Nephron progenitor cell (in vitro differentiated cells): Measurements from ENCODE around the gene NRXN2.
"Not testable (repeated sequence)": the region's sequence is repeated elsewhere in the genome, so short reads cannot be mapped to it uniquely, and the experiment has no call there.

ENCODE experiments used
- DNase-seq: peaks from one replicate; pipeline ENCODE4 v3.0.0; 2021
- H3K27ac Mint-ChIP-seq: 2 replicates; pipeline ENCODE4 v1.8.0; 2021; ENCODE audit warnings: mild to moderate bottlenecking, moderate library complexity, mixed read lengths
- H3K27me3 Mint-ChIP-seq: 2 replicates; pipeline ENCODE4 v1.8.0; 2021; ENCODE audit warnings: mild to moderate bottlenecking, low read depth, mixed read lengths; ENCODE audit not compliant: poor library complexity
- H3K36me3 Mint-ChIP-seq: 2 replicates; pipeline ENCODE4 v1.8.0; 2021; ENCODE audit warnings: low read depth, mixed read lengths
- H3K4me1 Mint-ChIP-seq: 2 replicates; pipeline ENCODE4 v1.8.0; 2021; ENCODE audit warnings: mixed read lengths
- H3K4me3 Mint-ChIP-seq: 2 replicates; pipeline ENCODE4 v1.8.0; 2021; ENCODE audit warnings: mild to moderate bottlenecking, moderate library complexity, mixed read lengths
- H3K9me3 Mint-ChIP-seq: 2 replicates; pipeline ENCODE4 v1.8.0; 2021; ENCODE audit warnings: mild to moderate bottlenecking, moderate library complexity, mixed read lengths
- CTCF ChIP-seq: fragments of 200-600 bp; sonication (generic); IDR thresholded peaks from 2 replicates; pipeline ENCODE4 v1.5.0; 2021; ENCODE audit warnings: antibody characterized with exemption

The NRXN2 gene

DNA sequence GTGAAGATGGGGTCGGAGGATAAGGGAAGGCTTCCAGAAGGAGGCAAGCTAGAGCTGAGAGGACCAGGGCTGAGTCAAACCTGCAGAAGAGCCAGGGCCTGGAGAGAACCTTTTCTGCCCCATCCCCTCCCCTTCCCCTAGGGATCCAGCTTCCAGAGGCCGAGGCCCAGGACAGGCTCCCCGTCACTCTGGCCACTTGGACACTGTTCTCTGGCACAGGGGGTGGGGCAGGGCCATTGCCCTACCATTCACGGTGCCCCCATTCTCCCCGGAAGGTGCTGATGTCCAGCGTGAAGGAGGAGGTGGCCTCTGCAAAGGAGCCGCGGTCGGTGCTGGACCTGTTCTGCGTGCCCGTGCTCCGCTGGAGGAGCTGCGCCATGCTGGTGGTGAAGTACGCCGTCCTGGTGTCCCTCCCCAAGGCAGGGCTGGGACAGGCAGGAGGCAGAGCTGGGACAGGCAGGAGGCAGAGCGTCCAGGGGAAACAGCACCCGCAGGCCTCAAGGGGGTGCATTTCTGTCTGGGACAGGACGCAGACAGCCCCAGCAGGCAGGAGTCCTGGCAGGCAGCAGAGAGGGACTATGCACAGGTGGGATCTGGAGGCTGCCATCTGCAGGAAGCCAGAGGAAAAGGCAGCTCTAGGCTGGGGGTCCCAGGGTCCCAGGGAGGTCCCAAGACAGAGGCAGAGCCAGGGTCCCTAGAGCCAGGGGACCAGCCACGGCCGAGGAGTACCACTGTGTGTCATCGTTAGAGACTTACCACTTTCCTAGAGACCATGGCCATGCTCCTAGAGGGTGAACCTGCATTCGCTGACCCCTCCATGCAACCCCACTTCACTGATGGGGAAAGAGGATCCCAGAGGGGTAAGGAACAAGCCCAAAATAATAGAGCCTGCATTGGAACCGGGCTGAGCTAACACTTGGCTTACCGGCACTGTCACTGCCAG is 157.8 kb downstream of the NRXN2 start:
- DNase-seq, result no peak
- no peaks in the 10 kb centered on the region for H3K9me3 Mint-ChIP-seq
- no peaks in the 10 kb centered on the region for H3K36me3 Mint-ChIP-seq
- H3K4me3 Mint-ChIP-seq, result peak overlapping the region; percentile 49
- TF ChIP-seq CTCF, result no peak
- no peak overlapping the region for H3K27ac Mint-ChIP-seq
- peaks cover 10% of the 10 kb centered on the region for H3K27me3 Mint-ChIP-seq
- peaks cover 42% of the 10 kb centered on the region for H3K4me1 Mint-ChIP-seq

GRCh38 chr11:64564419-64564818 is 158.6 kb downstream of the NRXN2 start:
- Mint-ChIP-seq H3K27me3 (peaks cover 10% of the 10 kb centered on the region), H3K4me1 (peaks cover 50% of the 10 kb centered on the region), H3K27ac (no peak overlapping the region), H3K4me3 (no peak overlapping the region), H3K36me3 (no peaks in the 10 kb centered on the region), H3K9me3 (no peaks in the 10 kb centered on the region)
- no peak for TF ChIP-seq CTCF
- DNase-seq, result no peak

GRCh38 chr11:64563966-64564365 is 159.0 kb downstream of the NRXN2 start:
- no peak overlapping the region for H3K27ac Mint-ChIP-seq
- TF ChIP-seq CTCF, result no peak
- H3K4me1 Mint-ChIP-seq, result peaks cover 54% of the 10 kb centered on the region
- DNase-seq, result no peak
- no peaks in the 10 kb centered on the region for H3K9me3 Mint-ChIP-seq
- H3K36me3 Mint-ChIP-seq, result no peaks in the 10 kb centered on the region
- H3K4me3 Mint-ChIP-seq, result no peak overlapping the region
- H3K27me3 Mint-ChIP-seq, result peaks cover 10% of the 10 kb centered on the region

DNA sequence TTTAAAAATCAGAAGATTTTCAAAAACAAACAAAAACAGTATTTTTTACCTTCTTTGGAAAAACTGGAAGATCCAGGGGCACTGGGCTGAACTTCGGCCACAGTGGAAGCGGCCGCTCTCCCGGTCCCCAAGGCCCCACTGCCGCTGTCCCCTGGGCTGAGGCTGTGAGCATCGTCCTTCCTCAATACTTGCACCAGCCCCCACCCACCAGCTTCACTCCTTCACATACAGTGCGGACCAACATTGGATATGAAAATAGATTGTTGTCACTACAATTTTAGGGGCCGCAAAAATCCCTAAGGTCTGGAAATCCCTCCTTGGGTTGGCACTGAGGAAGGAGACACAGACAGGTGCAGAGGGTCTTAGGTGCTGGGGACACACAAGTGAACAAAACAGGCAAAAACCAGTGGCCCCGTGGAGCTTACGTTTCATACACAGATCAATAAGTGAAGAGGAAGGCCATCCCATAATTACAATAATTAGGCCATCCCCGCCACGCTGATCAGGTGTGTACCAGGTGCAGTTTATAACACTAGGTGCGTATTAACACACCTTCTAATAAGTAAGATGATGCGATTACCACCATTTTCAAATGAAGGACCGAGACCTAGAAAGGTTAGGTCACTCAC is 160.2 kb downstream of the NRXN2 start:
- Mint-ChIP-seq H3K36me3 (no peaks in the 10 kb centered on the region), H3K4me1 (peaks cover 63% of the 10 kb centered on the region), H3K27me3 (peaks cover 5% of the 10 kb centered on the region), H3K27ac (no peak overlapping the region), H3K4me3 (no peak overlapping the region), H3K9me3 (no peaks in the 10 kb centered on the region)
- no peak for TF ChIP-seq CTCF
- DNase-seq, result no peak

DNA sequence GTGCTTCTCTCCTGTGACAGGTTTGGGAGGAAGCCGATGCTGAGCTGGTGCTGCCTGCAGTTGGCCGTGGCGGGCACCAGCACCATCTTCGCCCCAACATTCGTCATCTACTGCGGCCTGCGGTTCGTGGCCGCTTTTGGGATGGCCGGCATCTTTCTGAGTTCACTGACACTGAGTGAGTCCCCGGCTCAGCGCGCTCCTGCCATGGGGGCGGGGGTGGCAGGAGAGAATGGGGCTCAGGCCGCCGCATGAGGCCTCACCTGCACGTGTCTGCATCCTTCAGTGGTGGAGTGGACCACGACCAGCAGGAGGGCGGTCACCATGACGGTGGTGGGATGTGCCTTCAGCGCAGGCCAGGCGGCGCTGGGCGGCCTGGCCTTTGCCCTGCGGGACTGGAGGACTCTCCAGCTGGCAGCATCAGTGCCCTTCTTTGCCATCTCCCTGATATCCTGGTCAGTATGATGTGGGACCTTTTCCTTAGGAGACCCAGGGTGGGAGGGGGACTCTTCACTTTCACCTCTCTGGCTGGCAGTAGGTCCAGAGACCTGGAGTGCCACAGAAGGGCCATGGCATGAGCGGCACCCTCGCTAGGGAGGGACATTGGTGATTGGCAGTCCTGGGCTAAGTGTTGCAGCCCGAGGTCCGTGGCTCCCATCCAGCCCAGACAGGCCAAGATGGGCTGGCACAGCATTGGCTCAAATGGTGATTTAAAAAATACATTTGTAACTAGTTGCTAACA is 160.8 kb downstream of the NRXN2 start:
- no peak for DNase-seq
- no peaks in the 10 kb centered on the region for H3K9me3 Mint-ChIP-seq
- no peak for TF ChIP-seq CTCF
- peaks cover 5% of the 10 kb centered on the region for H3K27me3 Mint-ChIP-seq
- H3K27ac Mint-ChIP-seq, result no peak overlapping the region
- H3K4me1 Mint-ChIP-seq, result peaks cover 60% of the 10 kb centered on the region
- H3K4me3 Mint-ChIP-seq, result no peak overlapping the region
- no peaks in the 10 kb centered on the region for H3K36me3 Mint-ChIP-seq

DNA sequence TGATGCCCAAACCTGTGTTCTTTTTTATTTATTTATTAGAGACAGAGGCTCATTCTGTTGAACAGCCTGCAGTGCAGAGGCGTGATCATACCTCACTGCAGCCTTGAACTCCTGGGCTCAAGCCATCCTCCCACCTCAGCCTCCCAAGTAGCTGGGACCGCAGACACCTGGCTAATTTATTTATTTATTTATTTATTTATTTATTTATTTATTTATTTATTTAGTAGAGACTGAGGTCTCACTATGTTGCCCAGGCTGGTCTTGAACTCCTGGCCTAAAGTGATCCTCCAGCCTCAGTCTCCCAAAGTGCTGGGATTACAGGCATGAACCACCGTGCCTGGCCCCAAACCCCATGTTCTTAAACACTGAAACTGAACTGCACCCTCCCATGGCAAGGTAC is 161.6 kb downstream of the NRXN2 start:
- H3K36me3 Mint-ChIP-seq, DNase-seq, H3K27ac Mint-ChIP-seq, H3K4me3 Mint-ChIP-seq, H3K9me3 Mint-ChIP-seq, H3K27me3 Mint-ChIP-seq: not testable (repeated sequence)
- peaks cover 57% of the 10 kb centered on the region for H3K4me1 Mint-ChIP-seq
